GM12875 (cell line): ENCODE results near the gene C1QTNF12.

ENCODE experiments used
- H3K4me3 ChIP-seq: one replicate; pipeline ENCODE4 v1.5.1; 2011; ENCODE audit warnings: low read depth, low read length, control low read depth
- TF ChIP-seq, protein P1 (sequence below): IDR thresholded peaks from 2 replicates; pipeline ENCODE4 v1.5.1; 2011; ENCODE audit warnings: low read depth, mild to moderate bottlenecking, control low read depth, inconsistent platforms, low read length, moderate library complexity, borderline replicate concordance; ENCODE audit not compliant: insufficient read depth

Gene C1QTNF12

DNA sequence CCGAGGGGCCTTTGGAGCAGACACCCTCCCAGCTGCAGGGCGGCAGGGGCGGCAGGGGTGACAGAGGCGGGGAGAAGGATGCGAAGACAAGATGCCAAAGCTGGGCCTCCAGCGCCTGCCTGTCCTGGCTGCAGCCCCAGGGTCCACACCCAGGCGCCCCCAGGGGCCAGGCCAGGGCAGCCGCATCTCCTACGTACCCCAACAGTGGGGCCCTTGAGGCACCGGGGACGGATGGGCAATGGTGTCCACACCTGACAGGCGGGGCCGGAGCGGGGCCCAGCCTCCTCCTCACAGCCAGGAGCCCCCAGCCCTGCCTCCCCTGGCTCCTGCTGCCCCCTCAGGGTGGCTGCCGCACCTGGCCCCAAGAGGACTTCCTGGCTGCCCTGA lies 7.3 kb downstream of the C1QTNF12 start:
- H3K4me3 ChIP-seq = no peak overlapping the region
- TF ChIP-seq, protein P1, sequence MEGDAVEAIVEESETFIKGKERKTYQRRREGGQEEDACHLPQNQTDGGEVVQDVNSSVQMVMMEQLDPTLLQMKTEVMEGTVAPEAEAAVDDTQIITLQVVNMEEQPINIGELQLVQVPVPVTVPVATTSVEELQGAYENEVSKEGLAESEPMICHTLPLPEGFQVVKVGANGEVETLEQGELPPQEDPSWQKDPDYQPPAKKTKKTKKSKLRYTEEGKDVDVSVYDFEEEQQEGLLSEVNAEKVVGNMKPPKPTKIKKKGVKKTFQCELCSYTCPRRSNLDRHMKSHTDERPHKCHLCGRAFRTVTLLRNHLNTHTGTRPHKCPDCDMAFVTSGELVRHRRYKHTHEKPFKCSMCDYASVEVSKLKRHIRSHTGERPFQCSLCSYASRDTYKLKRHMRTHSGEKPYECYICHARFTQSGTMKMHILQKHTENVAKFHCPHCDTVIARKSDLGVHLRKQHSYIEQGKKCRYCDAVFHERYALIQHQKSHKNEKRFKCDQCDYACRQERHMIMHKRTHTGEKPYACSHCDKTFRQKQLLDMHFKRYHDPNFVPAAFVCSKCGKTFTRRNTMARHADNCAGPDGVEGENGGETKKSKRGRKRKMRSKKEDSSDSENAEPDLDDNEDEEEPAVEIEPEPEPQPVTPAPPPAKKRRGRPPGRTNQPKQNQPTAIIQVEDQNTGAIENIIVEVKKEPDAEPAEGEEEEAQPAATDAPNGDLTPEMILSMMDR = no peak

DNA sequence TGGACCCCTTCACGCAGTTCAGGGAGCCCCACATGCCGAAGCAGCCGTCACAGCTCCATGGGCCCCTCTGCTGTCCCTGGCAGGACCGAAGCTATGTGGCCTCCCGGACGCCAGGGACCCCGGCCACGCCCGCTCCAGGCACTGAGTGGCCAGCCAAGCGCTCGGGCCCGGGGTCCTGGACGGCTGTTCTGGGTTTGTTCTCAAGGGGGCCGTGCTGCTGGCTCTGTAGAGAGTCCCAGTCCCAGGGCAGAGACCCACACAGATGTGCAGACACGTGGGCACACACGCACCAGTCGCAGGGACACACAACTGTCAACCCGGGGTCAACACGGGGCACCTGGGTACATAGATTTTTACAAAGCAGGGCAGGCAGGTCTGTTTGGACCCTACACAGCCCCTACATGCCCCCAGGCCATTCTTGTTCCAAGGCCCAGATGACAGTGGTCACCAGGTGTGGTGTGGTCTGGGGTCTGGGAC lies 7.8 kb downstream of the C1QTNF12 start:
- TF ChIP-seq, protein P1 = no peak
- no peak overlapping the region for H3K4me3 ChIP-seq

DNA sequence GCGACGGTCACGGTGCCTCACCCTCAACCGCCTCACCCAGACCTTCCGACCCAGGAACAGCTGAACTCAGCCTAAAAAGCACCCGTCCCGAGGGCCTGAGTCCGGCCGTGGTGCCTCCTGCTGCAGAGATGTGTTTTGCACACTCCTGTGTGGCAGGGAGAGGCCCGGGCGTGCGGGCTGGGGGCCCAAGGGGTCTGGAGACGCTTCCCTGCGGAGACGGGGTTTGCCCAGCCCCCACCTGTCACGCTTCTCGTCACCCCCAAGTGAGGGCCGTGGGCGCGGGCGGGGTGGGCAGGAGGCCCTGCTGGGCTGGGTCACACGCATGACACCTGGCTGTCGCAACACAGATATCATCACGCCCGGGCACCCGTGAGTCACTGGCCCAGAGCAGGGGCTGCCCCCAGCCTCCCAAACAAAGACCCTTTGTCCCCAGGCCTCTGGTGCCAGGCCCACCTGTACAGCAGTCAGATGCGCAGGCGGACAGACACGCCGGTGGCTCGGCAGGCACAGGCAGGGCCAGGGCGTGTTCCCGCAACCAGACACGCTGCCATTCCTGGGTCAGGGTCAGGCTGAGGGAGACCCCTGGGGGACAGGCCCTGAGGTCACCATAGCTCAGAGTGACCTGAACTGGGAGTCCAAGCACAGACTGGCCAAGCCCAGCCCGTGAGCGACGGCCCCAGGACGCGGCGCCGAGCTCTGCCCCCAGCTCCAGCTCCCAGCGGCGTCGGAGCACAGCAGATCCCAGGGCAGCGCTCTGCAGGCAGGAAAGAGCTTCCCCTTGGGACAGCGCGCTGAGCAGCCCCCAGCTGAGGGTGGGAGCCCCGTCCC lies 8.4 kb downstream of the C1QTNF12 start:
- TF ChIP-seq, protein P1 = no peak
- H3K4me3 ChIP-seq = no peak overlapping the region

DNA sequence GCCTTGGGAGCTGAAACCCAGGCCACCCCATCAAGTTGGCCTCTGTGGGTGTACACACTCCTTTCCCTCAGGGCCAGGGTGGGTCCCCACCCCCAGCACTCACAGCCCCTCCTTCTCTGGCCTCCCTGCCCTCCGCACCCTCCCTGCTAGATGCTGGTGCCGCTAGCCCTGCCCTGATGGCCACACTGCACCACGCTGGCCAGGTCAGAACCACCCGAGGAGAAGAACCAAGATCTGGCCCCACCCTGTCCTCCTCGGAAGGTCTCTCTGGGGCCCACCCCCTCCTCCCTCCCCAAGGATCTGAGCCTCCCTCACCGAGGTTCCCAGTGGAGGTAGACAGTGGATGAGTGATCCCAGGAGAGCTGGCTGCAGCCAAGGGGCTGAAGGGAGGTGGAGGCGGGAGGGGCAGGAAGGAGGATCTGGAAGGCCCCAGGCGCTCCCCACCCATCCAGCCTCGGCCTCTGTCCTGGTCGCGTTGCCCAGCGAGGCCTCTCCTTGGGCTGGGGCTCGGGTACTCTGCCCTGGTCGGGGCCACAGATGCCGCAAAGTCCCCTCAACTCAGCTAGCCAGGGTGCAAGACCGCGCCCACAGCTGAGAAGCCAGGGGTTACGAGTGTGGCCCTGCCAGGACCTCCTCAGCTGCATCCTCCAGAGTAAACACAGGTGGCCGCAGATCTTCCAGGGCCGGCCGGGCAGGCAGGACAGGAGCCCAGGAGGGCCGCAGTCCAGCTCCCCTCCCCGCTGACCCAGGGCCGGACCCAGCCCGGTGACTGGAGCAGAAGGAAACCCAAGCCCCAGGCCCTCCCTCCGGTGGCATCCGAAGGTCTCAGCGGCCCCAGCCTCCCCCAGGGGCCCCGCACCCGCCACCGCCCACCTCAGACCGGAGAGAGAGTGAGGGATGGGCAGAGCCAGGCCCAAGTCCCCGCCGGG lies 9.3 kb downstream of the C1QTNF12 start:
- H3K4me3 ChIP-seq = no peak overlapping the region
- TF ChIP-seq, protein P1 = no peak

DNA sequence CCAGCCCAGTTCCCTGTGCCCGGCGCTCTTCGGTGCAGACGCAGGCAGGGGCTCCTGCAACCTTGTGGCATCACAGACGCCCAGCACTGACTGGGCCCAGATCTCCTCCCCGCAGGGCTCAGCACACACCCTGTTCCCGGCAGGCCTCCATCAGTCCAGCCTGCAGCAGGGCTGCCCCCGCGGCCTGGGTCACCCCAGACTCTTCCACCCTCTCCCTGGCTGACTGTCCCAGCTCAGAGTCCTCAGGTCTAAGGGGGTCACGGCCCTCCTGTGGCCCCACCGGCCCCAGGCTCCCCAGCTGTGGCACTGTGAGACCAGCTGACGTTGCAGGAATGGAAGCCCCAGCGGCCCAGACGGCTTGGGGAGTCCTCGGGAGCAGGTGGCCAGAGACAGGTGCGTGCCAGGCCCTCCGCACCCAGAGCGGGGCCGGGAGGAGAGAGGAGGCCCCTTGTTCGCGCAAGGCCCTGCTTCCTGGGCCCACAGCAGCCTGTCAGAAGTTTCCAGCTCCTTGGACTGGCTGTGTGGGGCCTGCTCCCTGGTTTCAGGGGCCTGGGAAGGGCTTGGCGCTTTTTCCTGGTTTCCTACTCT lies 10.3 kb downstream of the C1QTNF12 start:
- TF ChIP-seq, protein P1 = no peak
- no peak overlapping the region for H3K4me3 ChIP-seq

DNA sequence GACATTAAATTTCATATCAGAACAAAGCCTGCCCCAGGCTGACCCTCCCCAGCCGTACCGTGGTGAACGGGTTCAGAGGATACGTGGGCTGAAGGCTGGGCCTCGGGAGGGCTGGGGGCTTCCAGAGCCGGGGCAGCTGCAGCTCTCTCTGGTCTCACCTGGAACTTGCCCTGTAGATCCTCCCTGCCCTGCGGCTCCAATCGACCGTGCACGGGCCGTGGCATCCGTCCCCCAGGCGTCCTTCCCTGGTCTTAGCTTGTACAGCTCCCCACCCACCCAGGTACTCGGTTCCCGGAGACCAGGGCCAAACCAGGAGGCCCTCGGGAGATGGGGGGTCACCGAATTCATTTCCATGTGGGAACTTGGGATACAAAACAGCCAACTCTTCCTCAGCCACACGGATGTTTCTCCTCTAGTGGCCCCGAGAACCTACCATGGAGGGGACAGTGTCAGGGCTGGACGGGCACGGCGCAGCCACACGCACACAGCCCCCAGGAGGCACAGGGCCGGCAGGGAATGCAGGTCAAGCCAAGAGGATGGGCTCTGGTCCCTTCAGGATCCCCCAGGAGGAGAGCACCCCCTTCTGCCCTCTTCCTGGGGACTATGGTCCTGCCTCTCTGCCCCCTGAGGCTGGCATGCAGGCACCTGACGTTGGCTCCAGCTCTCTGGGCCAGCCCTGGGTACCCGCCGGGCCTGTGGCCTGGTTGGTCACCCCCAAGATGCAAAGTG lies 11.3 kb downstream of the C1QTNF12 start:
- TF ChIP-seq, protein P1 = no peak
- H3K4me3 ChIP-seq = no peak overlapping the region
